H9 (cell line): ENCODE measurements around the gene COL4A2. TPM values are rescaled to one million over a fixed set of nuclear protein-coding genes. Genes with fewer than 3 reads are reported as not detected.

Experiments used
- DNase-seq: peaks from one replicate; pipeline ENCODE4 v3.0.0-alpha.2; 2017
- H2AFZ ChIP-seq: one replicate; pipeline ENCODE4 v1.6.1; 2013; ENCODE audit warnings: mild to moderate bottlenecking, low read length, control low read depth, moderate library complexity
- H2AK5ac ChIP-seq: 2 replicates; pipeline ENCODE4 v1.6.1; 2013; ENCODE audit warnings: low read length, control low read depth, mixed read lengths; ENCODE audit not compliant: insufficient read length
- H2BK120ac ChIP-seq: one replicate; pipeline ENCODE4 v1.6.1; 2013; ENCODE audit warnings: low read depth, mild to moderate bottlenecking, low read length, control low read depth, inconsistent platforms; ENCODE audit not compliant: poor library complexity, severe bottlenecking
- H2BK12ac ChIP-seq: 2 replicates; pipeline ENCODE4 v1.6.1; 2013; ENCODE audit warnings: low read length, control low read depth, mixed read lengths, low read depth; ENCODE audit not compliant: insufficient read length
- H2BK15ac ChIP-seq: 2 replicates; pipeline ENCODE4 v1.6.1; 2013; ENCODE audit warnings: low read depth, low read length, control low read depth
- H2BK20ac ChIP-seq: one replicate; pipeline ENCODE4 v1.6.1; 2013; ENCODE audit warnings: low read depth, mild to moderate bottlenecking, low read length, control low read depth, inconsistent platforms; ENCODE audit not compliant: poor library complexity, severe bottlenecking
- H2BK5ac ChIP-seq: 2 replicates; pipeline ENCODE4 v1.6.1; 2013; ENCODE audit warnings: low read length, control low read depth, mixed read lengths; ENCODE audit not compliant: insufficient read length
- H3K14ac ChIP-seq: 2 replicates; pipeline ENCODE4 v1.6.1; 2013; ENCODE audit warnings: low read length, control low read depth; ENCODE audit not compliant: insufficient read depth
- H3K18ac ChIP-seq: 2 replicates; pipeline ENCODE4 v1.6.1; 2013; ENCODE audit warnings: low read depth, mild to moderate bottlenecking, mixed read lengths, low read length, control low read depth; ENCODE audit not compliant: insufficient read length
- H3K23ac ChIP-seq: 2 replicates; pipeline ENCODE4 v1.6.1; 2013; ENCODE audit warnings: low read length, control low read depth, mixed read lengths, low read depth; ENCODE audit not compliant: insufficient read length
- H3K23me2 ChIP-seq: 2 replicates; pipeline ENCODE4 v1.6.1; 2013; ENCODE audit warnings: low read depth, mild to moderate bottlenecking, mixed read lengths, low read length, control low read depth; ENCODE audit not compliant: insufficient read length, poor library complexity, severe bottlenecking
- H3K27ac ChIP-seq: 2 replicates; pipeline ENCODE4 v1.5.1; 2013; ENCODE audit warnings: low read length, control low read depth, mixed read lengths, low read depth; ENCODE audit not compliant: insufficient read length
- H3K27me3 ChIP-seq: 2 replicates; pipeline ENCODE4 v1.6.1; 2013; ENCODE audit warnings: low read length, control low read depth, inconsistent platforms; ENCODE audit not compliant: insufficient read depth
- H3K4ac ChIP-seq: 2 replicates; pipeline ENCODE4 v1.6.1; 2013; ENCODE audit warnings: low read depth, mild to moderate bottlenecking, control low read depth, inconsistent platforms, low read length, moderate library complexity
- H3K4me1 ChIP-seq: 2 replicates; pipeline ENCODE4 v1.6.1; 2013; ENCODE audit warnings: low read length, control low read depth, inconsistent platforms; ENCODE audit not compliant: insufficient read depth
- H3K4me2 ChIP-seq: 2 replicates; pipeline ENCODE4 v1.6.1; 2013; ENCODE audit warnings: low read length, control low read depth, mixed read lengths; ENCODE audit not compliant: insufficient read length, insufficient read depth
- H3K56ac ChIP-seq: 2 replicates; pipeline ENCODE4 v1.6.1; 2013; ENCODE audit warnings: low read depth, mild to moderate bottlenecking, mixed read lengths, low read length, control low read depth; ENCODE audit not compliant: insufficient read length
- H3K79me1 ChIP-seq: 2 replicates; pipeline ENCODE4 v1.6.1; 2013; ENCODE audit warnings: low read depth, mild to moderate bottlenecking, moderate library complexity, low read length, control low read depth, inconsistent platforms; ENCODE audit not compliant: insufficient read depth, poor library complexity, severe bottlenecking
- H3K79me2 ChIP-seq: 2 replicates; pipeline ENCODE4 v1.6.1; 2013; ENCODE audit warnings: low read length, control low read depth, inconsistent platforms; ENCODE audit not compliant: insufficient read depth
- H3K9ac ChIP-seq: 2 replicates; pipeline ENCODE4 v1.6.1; 2013; ENCODE audit warnings: low read length, control low read depth, mixed read lengths; ENCODE audit not compliant: insufficient read length; ENCODE audit errors: extremely low read depth
- H3K9me3 ChIP-seq: one replicate; pipeline ENCODE4 v1.6.1; 2013; ENCODE audit warnings: low read depth, low read length, inconsistent platforms; ENCODE audit not compliant: control insufficient read depth
- H3T11ph ChIP-seq: one replicate; pipeline ENCODE4 v1.6.1; 2013; ENCODE audit warnings: mild to moderate bottlenecking, low read length, control low read depth, inconsistent platforms
- H4K20me1 ChIP-seq: one replicate; pipeline ENCODE4 v1.6.1; 2013; ENCODE audit not compliant: control insufficient read depth, insufficient read length, insufficient read depth
- H4K5ac ChIP-seq: 2 replicates; pipeline ENCODE4 v1.6.1; 2013; ENCODE audit warnings: low read depth, mild to moderate bottlenecking, mixed read lengths, low read length, control low read depth; ENCODE audit not compliant: insufficient read length
- H4K8ac ChIP-seq: replicated peaks from 2 replicates; pipeline ENCODE4 v1.6.1; 2013; ENCODE audit warnings: low read length, control low read depth, mixed read lengths, low read depth; ENCODE audit not compliant: insufficient read length
- H4K91ac ChIP-seq: 2 replicates; pipeline ENCODE4 v1.6.1; 2013; ENCODE audit warnings: low read depth, mild to moderate bottlenecking, moderate library complexity, mixed read lengths, low read length, control low read depth; ENCODE audit not compliant: insufficient read length
- H3K27ac Mint-ChIP-seq, 3 experiments: 2 replicates in 2 of 3; 3 replicates in 1 of 3; pipeline ENCODE4 v1.8.0; 2020 to 2021; ENCODE audit warnings: mixed read lengths in 3 of 3, mild to moderate bottlenecking in 1 of 3, moderate library complexity in 1 of 3
- H3K27me3 Mint-ChIP-seq: 2 replicates; pipeline ENCODE4 v1.8.0; 2021; ENCODE audit warnings: low read depth, mild to moderate bottlenecking, moderate library complexity, mixed read lengths
- H3K36me3 Mint-ChIP-seq, 3 experiments: 2 replicates in 2 of 3; 3 replicates in 1 of 3; pipeline ENCODE4 v1.8.0; 2020 to 2021; ENCODE audit warnings: low read depth in 3 of 3, mixed read lengths in 3 of 3; ENCODE audit not compliant: insufficient read depth in 1 of 3
- H3K4me1 Mint-ChIP-seq, 2 experiments: 2 replicates each; pipeline ENCODE4 v1.8.0; 2020; ENCODE audit warnings: mixed read lengths in 2 of 2
- H3K4me3 Mint-ChIP-seq, 2 experiments: 2 replicates in 1 of 2; 3 replicates in 1 of 2; pipeline ENCODE4 v1.8.0; 2020 to 2021; ENCODE audit warnings: mild to moderate bottlenecking in 2 of 2, mixed read lengths in 2 of 2, moderate library complexity in 1 of 2
- H3K9me3 Mint-ChIP-seq, 2 experiments: 2 replicates in 1 of 2; 3 replicates in 1 of 2; pipeline ENCODE4 v1.8.0; 2020; ENCODE audit warnings: mild to moderate bottlenecking in 2 of 2, mixed read lengths in 2 of 2, moderate library complexity in 1 of 2
- WGBS: extraction: QIAGEN DNeasy Blood & Tissue Kit; methylation state at CpG from one replicate; pipeline ENCODE4 v1.1.7; 2013; ENCODE audit warnings: missing lambda C conversion rate, low lambda C conversion rate, mixed read lengths; ENCODE audit not compliant: insufficient read length; ENCODE audit errors: extremely low coverage; 5-methylcytosine and 5-hydroxymethylcytosine counted together
- total RNA-seq: library from RNA; stranded (reverse); gene quantifications from 2 replicates; pipeline ENCODE4 v1.2.1, GENCODE V29; 2021
- TF ChIP-seq, protein P1 (sequence below): fragments of 200-600 bp; sonication (generic); conservative IDR thresholded peaks from 3 replicates; pipeline ENCODE4 v1.8.0; 2021; ENCODE audit warnings: antibody characterized with exemption, mild to moderate bottlenecking

Gene COL4A2
- total RNA-seq, 1 experiment from 2014 or later, result 76.5 TPM

DNA sequence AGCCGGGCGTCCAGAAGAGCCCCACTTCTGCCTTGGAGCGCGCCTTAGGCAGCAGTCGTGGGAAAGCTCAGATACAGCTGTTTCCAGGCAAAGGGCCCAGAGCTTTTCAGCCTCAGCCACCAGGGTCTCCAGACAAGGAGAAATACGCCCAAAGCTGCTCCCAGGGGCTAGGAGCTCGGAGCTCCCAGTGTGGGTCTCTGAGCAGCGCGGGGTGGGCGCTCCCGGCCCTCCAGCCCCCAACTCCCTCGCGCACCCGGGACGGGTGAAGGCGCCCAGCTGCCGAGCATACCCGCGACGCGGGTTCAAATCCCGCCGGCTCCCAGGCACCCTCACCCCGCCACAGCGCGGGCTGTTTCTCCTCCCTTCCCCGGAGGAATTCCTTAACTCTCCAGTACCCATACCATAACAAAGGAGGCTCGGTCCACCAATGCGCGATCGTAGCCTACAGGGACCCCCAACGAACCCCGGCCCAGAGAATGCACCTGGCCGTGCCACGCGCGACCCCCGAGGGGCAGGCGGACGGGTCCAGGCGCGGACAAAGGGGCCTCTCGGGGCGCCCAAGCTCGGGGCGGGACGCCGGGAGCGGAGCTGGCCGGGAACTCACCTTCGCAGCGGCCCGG lies 634 bp upstream of the COL4A2 start:
- H3K9ac ChIP-seq, result peak overlapping the region; percentile 4
- Mint-ChIP-seq H3K36me3 (peaks cover 6 to 10% (median 9%) of the 10 kb centered on the region in 3 experiments), H3K4me1 (peaks cover 37 to 44% of the 10 kb centered on the region in 2 experiments), H3K27me3 (peaks cover 36% of the 10 kb centered on the region), H3K4me3 (peak overlapping the region; percentile 75 to 86), H3K9me3 (no peaks in the 10 kb centered on the region; a peak in 1 of 5 replicates), H3K27ac (no peak overlapping the region)
- no peak overlapping the region for H3K23ac ChIP-seq
- H4K8ac ChIP-seq, result no peak overlapping the region
- no peaks in the 10 kb centered on the region for H3K4me1 ChIP-seq
- H3K14ac ChIP-seq, result peak overlapping the region; percentile 66
- H4K5ac ChIP-seq, result no peak overlapping the region
- no peak overlapping the region for H2BK20ac ChIP-seq
- no peak overlapping the region for H4K91ac ChIP-seq
- H2BK12ac ChIP-seq, result no peak overlapping the region
- TF ChIP-seq, protein P1, sequence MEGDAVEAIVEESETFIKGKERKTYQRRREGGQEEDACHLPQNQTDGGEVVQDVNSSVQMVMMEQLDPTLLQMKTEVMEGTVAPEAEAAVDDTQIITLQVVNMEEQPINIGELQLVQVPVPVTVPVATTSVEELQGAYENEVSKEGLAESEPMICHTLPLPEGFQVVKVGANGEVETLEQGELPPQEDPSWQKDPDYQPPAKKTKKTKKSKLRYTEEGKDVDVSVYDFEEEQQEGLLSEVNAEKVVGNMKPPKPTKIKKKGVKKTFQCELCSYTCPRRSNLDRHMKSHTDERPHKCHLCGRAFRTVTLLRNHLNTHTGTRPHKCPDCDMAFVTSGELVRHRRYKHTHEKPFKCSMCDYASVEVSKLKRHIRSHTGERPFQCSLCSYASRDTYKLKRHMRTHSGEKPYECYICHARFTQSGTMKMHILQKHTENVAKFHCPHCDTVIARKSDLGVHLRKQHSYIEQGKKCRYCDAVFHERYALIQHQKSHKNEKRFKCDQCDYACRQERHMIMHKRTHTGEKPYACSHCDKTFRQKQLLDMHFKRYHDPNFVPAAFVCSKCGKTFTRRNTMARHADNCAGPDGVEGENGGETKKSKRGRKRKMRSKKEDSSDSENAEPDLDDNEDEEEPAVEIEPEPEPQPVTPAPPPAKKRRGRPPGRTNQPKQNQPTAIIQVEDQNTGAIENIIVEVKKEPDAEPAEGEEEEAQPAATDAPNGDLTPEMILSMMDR, result no peak
- no peaks in the 10 kb centered on the region; the same call in 1 of the 2 replicates for H3K27me3 ChIP-seq
- H3K27ac ChIP-seq, result no peak overlapping the region
- H2AK5ac ChIP-seq, result no peak overlapping the region
- DNase-seq, result peak; percentile 43
- no peaks in the 10 kb centered on the region for H4K20me1 ChIP-seq
- H3K23me2 ChIP-seq, result peaks cover 20% of the 10 kb centered on the region
- H3T11ph ChIP-seq, result no peak overlapping the region
- no peak overlapping the region for H2BK5ac ChIP-seq
- no peaks in the 10 kb centered on the region; the same call in 1 of the 2 replicates for H3K79me2 ChIP-seq
- H2AFZ ChIP-seq, result no peak overlapping the region
- peak overlapping the region; percentile 70 for H3K4me2 ChIP-seq
- H2BK120ac ChIP-seq, result no peak overlapping the region
- no peak overlapping the region for H3K18ac ChIP-seq
- H2BK15ac ChIP-seq, result no peak overlapping the region
- WGBS, result no CpG with 5 or more reads among the region's 53 CpGs
- no peak overlapping the region for H3K56ac ChIP-seq
- H3K4ac ChIP-seq, result no peak overlapping the region
- H3K79me1 ChIP-seq, result no peaks in the 10 kb centered on the region
- no peaks in the 10 kb centered on the region for H3K9me3 ChIP-seq
